Measurements from ENCODE around the gene PTGR3. TPM values are rescaled to one million over a fixed set of nuclear protein-coding genes. Genes with fewer than 3 reads are reported as not detected.
"Not testable (repeated sequence)": the region's sequence is repeated elsewhere in the genome, so short reads cannot be mapped to it uniquely, and the experiment has no call there.

PTGR3 gene
- total and polyA plus RNA-seq, 9 donors = 15.4 to 55.7 (median 30.5) TPM

GRCh38 chr18:75189696-75190095 lies 19.2 kb downstream of the PTGR3 start:
- intact Hi-C loops (cut with DNase I) = no loop called here
- Histone ChIP-seq H3K27ac (no peak overlapping the region), H3K27me3 (no peaks in the 10 kb centered on the region), H3K9me3 (no peaks in the 10 kb centered on the region), H3K4me1 (ENCODE audit: insufficient read depth) (no peaks in the 10 kb centered on the region), H3K4me3 (no peak overlapping the region), H3K36me3 (no peaks in the 10 kb centered on the region)
- 91 to 94% (median 92%) methylated on average over 6 of the region's 6 CpGs for WGBS, 3 donors
- TF ChIP-seq POLR2A (IDR thresholded peaks at IDR 0.05) (no peak), CTCF (IDR thresholded peaks at IDR 0.05) (no peak), EP300 (IDR thresholded peaks at IDR 0.05) (no peak)
- DNase-seq = no peak

GRCh38 chr18:75187702-75188101 lies 21.2 kb downstream of the PTGR3 start:
- H3K27ac ChIP-seq; H3K4me1 ChIP-seq (ENCODE audit: insufficient read depth); H3K27me3 ChIP-seq; H3K36me3 ChIP-seq; H3K9me3 ChIP-seq; H3K4me3 ChIP-seq; intact Hi-C loops (cut with DNase I); DNase-seq: not testable (repeated sequence)
- WGBS, 3 donors = 85 to 90% (median 89%) methylated on average over 4 of the region's 4 CpGs

GRCh38 chr18:75185460-75185859 lies 23.5 kb downstream of the PTGR3 start:
- H3K27me3 ChIP-seq = no peaks in the 10 kb centered on the region
- H3K4me1 ChIP-seq (ENCODE audit: insufficient read depth) = no peaks in the 10 kb centered on the region
- no peak for TF ChIP-seq CTCF (IDR thresholded peaks at IDR 0.05)
- TF ChIP-seq POLR2A (IDR thresholded peaks at IDR 0.05) = no peak
- TF ChIP-seq EP300 (IDR thresholded peaks at IDR 0.05) = no peak
- intact Hi-C loops (cut with DNase I) = no loop called here
- H3K36me3 ChIP-seq = no peaks in the 10 kb centered on the region
- no peak for DNase-seq
- H3K4me3 ChIP-seq = no peak overlapping the region
- H3K27ac ChIP-seq = no peak overlapping the region
- no peaks in the 10 kb centered on the region for H3K9me3 ChIP-seq
- 89 to 93% (median 89%) methylated on average over 3 of the region's 3 CpGs for WGBS, 3 donors

GRCh38 chr18:75183973-75184493 lies 24.9 kb downstream of the PTGR3 start:
- TF ChIP-seq EP300 (IDR thresholded peaks at IDR 0.05) (no peak), POLR2A (IDR thresholded peaks at IDR 0.05) (no peak), CTCF (IDR thresholded peaks at IDR 0.05) (no peak)
- Histone ChIP-seq H3K4me3 (no peak overlapping the region), H3K36me3 (no peaks in the 10 kb centered on the region), H3K9me3 (no peaks in the 10 kb centered on the region), H3K27me3 (no peaks in the 10 kb centered on the region), H3K27ac (no peak overlapping the region), H3K4me1 (ENCODE audit: insufficient read depth) (no peaks in the 10 kb centered on the region)
- 91 to 92% (median 91%) methylated on average over 14 of the region's 14 CpGs for WGBS, 3 donors
- DNase-seq = no peak
- intact Hi-C loops (cut with DNase I) = no loop called here

- H3K27ac ChIP-seq = no peak overlapping the region
- no peaks in the 10 kb centered on the region for H3K4me1 ChIP-seq (ENCODE audit: insufficient read depth)
- no peaks in the 10 kb centered on the region for H3K36me3 ChIP-seq
- intact Hi-C loops (cut with DNase I) = no loop called here
- TF ChIP-seq EP300 (IDR thresholded peaks at IDR 0.05) = no peak
- no peak for TF ChIP-seq CTCF (IDR thresholded peaks at IDR 0.05)
- TF ChIP-seq POLR2A (IDR thresholded peaks at IDR 0.05) = no peak
- H3K9me3 ChIP-seq = no peaks in the 10 kb centered on the region
- H3K27me3 ChIP-seq = no peaks in the 10 kb centered on the region
- no peak overlapping the region for H3K4me3 ChIP-seq
- 77 to 88% (median 86%) methylated on average over 5 of the region's 5 CpGs for WGBS, 3 donors
- no peak for DNase-seq
Observed at GRCh38 chr18:75183524-75183923, 25.4 kb downstream of the PTGR3 start.
